OCI-LY1 (cell line): Measurements from ENCODE around the gene INTS6L.

ENCODE experiments used
- EZH2 ChIP-seq: fragments of 200-600 bp; sonication (generic), shearing (Covaris generic); IDR thresholded peaks from 2 replicates; pipeline ENCODE4 v1.8.0; 2017; ENCODE audit warnings: borderline replicate concordance, mixed run types, mild to moderate bottlenecking, antibody characterized with exemption, low read length, moderate library complexity, mixed read lengths
- TF ChIP-seq, protein P1 (sequence below): fragments of 200-600 bp; sonication (generic), shearing (Covaris generic); IDR thresholded peaks from 2 replicates; pipeline ENCODE4 v1.5.1; 2017; ENCODE audit warnings: mild to moderate bottlenecking, antibody characterized with exemption, low read length, moderate library complexity, mixed read lengths

DNA sequence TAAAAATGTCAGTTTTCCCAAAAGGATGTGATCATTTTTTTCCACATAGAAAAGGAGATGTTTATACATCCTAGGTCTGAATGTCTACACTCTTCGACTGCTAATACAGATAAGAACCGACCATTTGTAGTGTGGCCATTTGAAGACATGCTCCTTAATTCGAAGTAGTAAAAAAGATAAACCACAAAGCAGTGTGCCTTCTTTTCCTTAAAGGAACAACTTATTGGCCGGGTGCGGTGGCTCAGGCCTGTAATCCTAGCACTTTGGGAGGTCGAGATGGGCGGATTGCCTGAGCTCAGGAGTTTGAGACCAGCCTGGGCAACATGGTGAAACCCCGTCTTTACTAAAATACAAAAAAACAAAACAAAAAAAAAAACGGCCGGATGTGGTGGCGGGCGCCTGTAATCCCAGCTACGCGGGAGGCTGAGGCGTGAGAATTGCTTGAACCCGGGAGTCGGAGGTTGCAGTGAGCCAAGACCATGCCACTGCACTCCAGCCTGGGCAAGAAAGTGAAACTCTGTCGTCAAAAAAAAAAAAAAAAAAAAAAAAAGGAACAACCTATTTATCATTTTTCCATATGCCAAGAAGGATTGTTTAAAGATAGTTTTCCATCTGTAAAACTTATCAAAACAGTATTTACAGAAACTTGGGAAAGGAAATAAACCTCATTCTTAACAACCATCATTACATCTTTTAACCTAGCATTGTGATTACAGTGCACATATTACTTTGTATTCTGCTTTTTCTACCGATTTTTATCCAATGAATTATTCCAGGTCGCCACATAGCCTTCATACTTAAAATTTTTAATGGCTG is 2.6 kb downstream of the INTS6L start:
- TF ChIP-seq EZH2, result no peak
- TF ChIP-seq, protein P1, sequence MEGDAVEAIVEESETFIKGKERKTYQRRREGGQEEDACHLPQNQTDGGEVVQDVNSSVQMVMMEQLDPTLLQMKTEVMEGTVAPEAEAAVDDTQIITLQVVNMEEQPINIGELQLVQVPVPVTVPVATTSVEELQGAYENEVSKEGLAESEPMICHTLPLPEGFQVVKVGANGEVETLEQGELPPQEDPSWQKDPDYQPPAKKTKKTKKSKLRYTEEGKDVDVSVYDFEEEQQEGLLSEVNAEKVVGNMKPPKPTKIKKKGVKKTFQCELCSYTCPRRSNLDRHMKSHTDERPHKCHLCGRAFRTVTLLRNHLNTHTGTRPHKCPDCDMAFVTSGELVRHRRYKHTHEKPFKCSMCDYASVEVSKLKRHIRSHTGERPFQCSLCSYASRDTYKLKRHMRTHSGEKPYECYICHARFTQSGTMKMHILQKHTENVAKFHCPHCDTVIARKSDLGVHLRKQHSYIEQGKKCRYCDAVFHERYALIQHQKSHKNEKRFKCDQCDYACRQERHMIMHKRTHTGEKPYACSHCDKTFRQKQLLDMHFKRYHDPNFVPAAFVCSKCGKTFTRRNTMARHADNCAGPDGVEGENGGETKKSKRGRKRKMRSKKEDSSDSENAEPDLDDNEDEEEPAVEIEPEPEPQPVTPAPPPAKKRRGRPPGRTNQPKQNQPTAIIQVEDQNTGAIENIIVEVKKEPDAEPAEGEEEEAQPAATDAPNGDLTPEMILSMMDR, result no peak
